Mesodermal cell (in vitro differentiated cells): ENCODE data around the gene NOL9.

Experiments used
- H3K27ac ChIP-seq: 2 replicates; pipeline ENCODE4 v1.7.0; 2013; ENCODE audit warnings: mild to moderate bottlenecking, low read depth, low read length, moderate library complexity; ENCODE audit not compliant: severe bottlenecking
- H3K36me3 ChIP-seq: 2 replicates; pipeline ENCODE4 v1.7.1; 2013; ENCODE audit warnings: mild to moderate bottlenecking, low read length, moderate library complexity; ENCODE audit not compliant: control insufficient read depth, insufficient read depth
- H3K4me1 ChIP-seq: one replicate; pipeline ENCODE4 v1.7.1; 2013; ENCODE audit warnings: mild to moderate bottlenecking, low read length; ENCODE audit not compliant: insufficient read depth, control insufficient read depth, poor library complexity, severe bottlenecking
- H3K4me3 ChIP-seq: 2 replicates; pipeline ENCODE4 v1.7.0; 2013; ENCODE audit warnings: low read length, control low read depth, mild to moderate bottlenecking; ENCODE audit not compliant: insufficient read depth, poor library complexity, severe bottlenecking; ENCODE audit errors: extremely low read depth
- H3K9me3 ChIP-seq: 2 replicates; pipeline ENCODE4 v1.7.1; 2013; ENCODE audit warnings: mild to moderate bottlenecking, low read length, moderate library complexity; ENCODE audit not compliant: control insufficient read depth
- WGBS, 2 experiments: methylation state at CpG; one replicate each; pipeline ENCODE4 v1.1.5; 2013; ENCODE audit warnings: missing lambda C conversion rate in 2 of 2; ENCODE audit not compliant: insufficient coverage in 2 of 2; 5-methylcytosine and 5-hydroxymethylcytosine counted together

Gene NOL9

GRCh38 chr1:6473974-6474814 lies 80.1 kb downstream of the NOL9 start:
- Histone ChIP-seq H3K36me3 (peaks cover 72% of the 10 kb centered on the region), H3K9me3 (no peaks in the 10 kb centered on the region), H3K27ac (no peak overlapping the region), H3K4me3 (no peak overlapping the region), H3K4me1 (peaks cover 13% of the 10 kb centered on the region)
- WGBS, 2 experiments, result 90 to 91% methylated on average over 13 to 23 of the region's 33 CpGs

- Histone ChIP-seq H3K27ac (no peak overlapping the region), H3K4me1 (peaks cover 13% of the 10 kb centered on the region), H3K36me3 (peaks cover 77% of the 10 kb centered on the region), H3K9me3 (no peaks in the 10 kb centered on the region), H3K4me3 (no peak overlapping the region)
- WGBS, 2 experiments, result 97 to 100% methylated on average over 15 to 16 of the region's 18 CpGs
These were observed 81.2 kb downstream of the NOL9 start for GRCh38 chr1:6473156-6473555.

DNA sequence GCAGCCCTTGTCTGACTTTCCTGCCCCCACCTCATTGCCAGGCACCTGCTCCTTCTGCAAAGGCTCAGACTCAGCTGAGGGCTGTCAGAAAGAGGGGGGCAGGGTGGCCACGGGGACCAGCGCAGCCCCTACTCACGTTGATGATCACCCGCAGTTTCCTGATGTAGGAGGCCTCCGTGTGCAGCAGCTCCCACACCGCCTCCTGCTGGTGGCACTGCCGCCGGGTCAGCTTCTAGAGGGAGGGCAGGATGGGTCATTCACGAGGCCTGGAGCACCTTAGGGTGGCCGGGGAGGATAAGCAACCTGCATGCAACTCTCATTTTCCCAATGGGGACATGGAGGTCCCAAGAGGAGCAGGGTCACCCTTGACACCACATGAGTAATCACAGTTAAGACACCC lies 81.9 kb downstream of the NOL9 start:
- H3K4me1 ChIP-seq, result peaks cover 11% of the 10 kb centered on the region
- H3K36me3 ChIP-seq, result peaks cover 80% of the 10 kb centered on the region
- H3K9me3 ChIP-seq, result no peaks in the 10 kb centered on the region
- H3K4me3 ChIP-seq, result no peak overlapping the region
- WGBS, 2 experiments, result 88 to 90% methylated on average over 10 of the region's 10 CpGs
- no peak overlapping the region for H3K27ac ChIP-seq

- WGBS, 2 experiments, result 93 to 95% methylated on average over 6 to 7 of the region's 7 CpGs
- H3K4me3 ChIP-seq, result no peak overlapping the region
- no peaks in the 10 kb centered on the region for H3K9me3 ChIP-seq
- H3K36me3 ChIP-seq, result peaks cover 78% of the 10 kb centered on the region
- H3K27ac ChIP-seq, result no peak overlapping the region
- H3K4me1 ChIP-seq, result peaks cover 7% of the 10 kb centered on the region
These were observed 82.3 kb downstream of the NOL9 start for GRCh38 chr1:6471970-6472368.
